GM12801 (cell line): Measurements from ENCODE around the gene NADSYN1.

ENCODE experiments used
- CTCF ChIP-seq: IDR thresholded peaks from one replicate; pipeline ENCODE4 v1.5.1; 2011; ENCODE audit warnings: control low read depth; ENCODE audit not compliant: insufficient read length; ENCODE audit errors: extremely low read depth

NADSYN1 gene

GRCh38 chr11:71442123-71442522 lies 10.9 kb upstream of the NADSYN1 start:
- TF ChIP-seq CTCF: no peak

- no peak for TF ChIP-seq CTCF
Observed at GRCh38 chr11:71442880-71443279, 10.1 kb upstream of the NADSYN1 start.

- TF ChIP-seq CTCF: no peak
Observed at GRCh38 chr11:71443736-71444445, 9.1 kb upstream of the NADSYN1 start.

- TF ChIP-seq CTCF: no peak
Observed at GRCh38 chr11:71444811-71445210, 8.2 kb upstream of the NADSYN1 start.

DNA sequence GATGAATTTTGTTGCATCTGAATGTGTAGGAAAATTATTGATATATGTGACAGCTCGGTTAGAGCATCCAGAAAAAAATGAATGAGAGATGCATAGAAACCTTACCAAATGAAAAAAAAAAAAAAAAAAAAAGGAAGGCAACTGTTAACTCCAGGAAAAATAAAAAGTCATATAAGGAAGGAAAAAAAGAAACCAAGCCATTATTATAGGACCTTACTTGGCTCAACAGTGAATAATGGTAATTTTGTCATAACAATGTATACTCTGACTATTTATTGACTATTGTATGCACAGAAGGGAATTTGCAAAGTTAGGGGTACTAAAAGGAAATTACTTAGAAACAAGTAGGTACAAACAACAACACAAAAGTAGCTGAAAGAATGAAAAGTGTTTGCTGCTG lies 6.9 kb upstream of the NADSYN1 start:
- TF ChIP-seq CTCF: no peak

DNA sequence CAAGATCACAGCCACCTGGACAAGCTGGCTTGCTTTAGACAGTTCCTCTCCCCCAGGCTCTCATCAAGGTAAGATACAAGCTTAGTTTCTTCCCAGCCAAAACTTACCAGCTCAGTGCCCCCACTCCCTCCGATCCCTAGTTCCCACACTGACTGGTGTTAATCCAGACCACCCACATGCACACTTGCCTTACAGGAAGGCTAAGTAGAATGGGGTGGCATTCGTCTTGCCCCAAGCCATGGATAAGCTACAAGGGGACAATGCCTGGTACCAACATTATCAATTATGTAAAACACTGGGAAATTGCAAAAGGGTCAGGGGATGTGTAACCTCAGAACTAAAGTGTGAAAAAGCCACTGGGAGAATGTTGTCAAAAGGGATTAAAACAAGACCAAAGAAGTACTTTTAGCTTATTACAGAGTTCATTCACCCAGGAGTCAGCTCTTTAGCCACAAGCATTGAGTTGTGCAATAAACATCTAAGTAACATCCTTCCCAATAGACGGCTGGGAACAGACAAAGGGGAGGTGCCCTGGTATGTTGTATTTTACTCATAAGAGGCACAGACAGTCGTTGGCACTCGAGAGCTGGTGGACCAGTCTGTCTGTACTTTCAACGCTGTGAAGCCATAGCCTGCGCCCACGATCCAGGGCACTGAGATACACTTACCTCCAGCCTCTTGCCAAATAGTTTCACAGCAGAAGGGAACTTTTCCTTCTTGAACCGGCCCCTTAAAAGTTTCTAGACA lies 5.9 kb upstream of the NADSYN1 start:
- TF ChIP-seq CTCF: no peak

DNA sequence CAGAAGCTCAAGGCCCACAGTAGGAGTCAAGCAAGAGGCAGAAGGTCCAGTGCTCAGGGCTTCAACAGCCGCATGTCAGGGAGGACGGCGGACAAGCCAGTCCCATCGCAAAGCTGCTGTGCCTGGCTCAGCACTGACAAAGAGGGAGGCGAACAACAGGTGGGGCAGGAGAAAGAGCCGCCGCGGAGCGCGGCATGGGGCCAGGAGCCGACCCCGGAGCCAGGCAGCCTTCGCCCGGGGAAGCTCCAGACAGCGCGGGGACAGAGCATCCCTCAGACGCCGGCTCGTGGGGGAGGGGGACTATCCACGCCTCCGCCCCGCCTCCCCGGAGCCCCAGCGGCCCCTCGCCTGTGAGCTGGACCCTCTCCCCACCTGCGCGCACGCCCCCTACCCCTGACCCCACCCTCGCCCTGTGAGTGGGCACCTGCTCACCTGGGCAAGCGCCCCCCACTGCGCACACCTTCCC lies 5.2 kb upstream of the NADSYN1 start:
- TF ChIP-seq CTCF: no peak
